GM12873 (cell line): ENCODE results near the gene FAM177B.

Experiments used
- TF ChIP-seq, protein P1 (sequence below): IDR thresholded peaks from 2 replicates; pipeline ENCODE4 v1.5.1; 2012; ENCODE audit warnings: low read depth, mild to moderate bottlenecking, moderate library complexity, low read length, control low read depth; ENCODE audit not compliant: insufficient read depth; ENCODE audit errors: missing control alignments

Gene FAM177B

DNA sequence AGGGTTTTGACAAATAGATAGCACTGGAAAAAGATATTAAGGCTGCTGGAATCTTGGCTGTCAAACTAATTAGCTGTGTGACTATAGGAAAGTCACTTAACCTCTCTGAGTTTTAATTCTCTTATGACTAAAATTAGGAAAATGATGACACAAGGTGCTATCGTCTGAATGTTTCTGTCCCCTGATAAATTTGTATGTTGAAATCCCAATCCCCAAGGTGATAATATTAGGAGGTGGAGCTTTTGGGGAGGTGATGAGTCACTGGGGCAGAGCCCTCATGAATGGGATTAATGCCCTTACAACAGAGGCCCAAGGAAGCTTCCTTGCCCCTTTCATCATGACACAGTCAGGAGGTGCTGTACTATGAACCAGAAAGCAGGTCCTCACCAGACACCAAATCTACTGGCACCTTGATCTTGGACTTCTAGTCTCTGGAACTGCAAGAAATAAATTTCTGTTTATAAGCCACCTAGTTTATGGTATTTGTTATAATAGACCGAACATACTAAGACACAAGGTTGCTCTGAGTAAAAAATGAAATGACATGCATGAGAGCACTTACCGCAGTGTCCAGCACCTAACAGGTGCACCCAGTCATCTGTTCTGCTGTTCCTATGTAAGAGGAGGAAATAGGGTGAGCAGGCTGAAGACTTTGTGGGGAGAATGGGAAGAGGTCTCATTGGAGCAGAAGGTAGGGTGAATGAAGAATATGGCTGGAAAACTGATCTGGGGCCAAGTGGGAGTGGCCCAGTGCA lies 51.6 kb downstream of the FAM177B start:
- TF ChIP-seq, protein P1, sequence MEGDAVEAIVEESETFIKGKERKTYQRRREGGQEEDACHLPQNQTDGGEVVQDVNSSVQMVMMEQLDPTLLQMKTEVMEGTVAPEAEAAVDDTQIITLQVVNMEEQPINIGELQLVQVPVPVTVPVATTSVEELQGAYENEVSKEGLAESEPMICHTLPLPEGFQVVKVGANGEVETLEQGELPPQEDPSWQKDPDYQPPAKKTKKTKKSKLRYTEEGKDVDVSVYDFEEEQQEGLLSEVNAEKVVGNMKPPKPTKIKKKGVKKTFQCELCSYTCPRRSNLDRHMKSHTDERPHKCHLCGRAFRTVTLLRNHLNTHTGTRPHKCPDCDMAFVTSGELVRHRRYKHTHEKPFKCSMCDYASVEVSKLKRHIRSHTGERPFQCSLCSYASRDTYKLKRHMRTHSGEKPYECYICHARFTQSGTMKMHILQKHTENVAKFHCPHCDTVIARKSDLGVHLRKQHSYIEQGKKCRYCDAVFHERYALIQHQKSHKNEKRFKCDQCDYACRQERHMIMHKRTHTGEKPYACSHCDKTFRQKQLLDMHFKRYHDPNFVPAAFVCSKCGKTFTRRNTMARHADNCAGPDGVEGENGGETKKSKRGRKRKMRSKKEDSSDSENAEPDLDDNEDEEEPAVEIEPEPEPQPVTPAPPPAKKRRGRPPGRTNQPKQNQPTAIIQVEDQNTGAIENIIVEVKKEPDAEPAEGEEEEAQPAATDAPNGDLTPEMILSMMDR = no peak

DNA sequence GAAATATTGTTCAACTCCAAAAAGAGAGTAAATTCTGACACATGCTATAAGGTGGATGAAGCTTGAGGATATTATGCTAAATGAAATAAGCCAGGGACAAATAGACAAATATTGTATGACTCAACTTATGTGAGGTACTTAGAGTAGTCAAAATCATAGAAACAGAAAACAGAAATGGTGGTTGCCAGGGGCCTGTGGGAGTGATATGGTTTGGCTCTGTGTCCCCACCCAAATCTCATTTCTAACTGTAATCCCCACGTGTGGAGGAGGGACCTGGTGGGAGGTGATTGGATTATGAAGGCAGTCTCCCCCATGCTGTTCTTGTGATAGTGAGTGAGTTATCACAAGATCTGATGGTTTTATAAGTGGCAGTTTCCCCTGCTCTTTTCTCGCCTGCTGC lies 53.1 kb downstream of the FAM177B start:
- TF ChIP-seq, protein P1 = no peak

DNA sequence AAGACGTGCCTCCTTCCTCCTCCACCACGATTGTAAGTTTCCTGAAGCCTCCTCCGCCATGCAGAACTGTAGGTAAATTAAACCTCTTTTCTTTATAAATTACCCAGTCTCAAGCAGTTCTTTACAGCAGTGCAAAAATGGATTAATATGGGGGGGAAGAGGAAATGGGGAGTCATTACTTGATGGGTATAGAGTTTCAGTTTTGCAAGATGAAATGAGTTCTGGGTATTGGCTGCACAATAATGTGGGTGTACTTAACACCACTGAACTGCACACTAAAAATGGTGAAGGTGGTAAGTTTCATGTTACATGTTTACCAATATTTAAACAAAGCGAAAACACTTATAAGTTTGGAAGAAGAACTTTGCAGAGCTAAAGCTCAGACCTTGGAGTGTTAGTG lies 53.5 kb downstream of the FAM177B start:
- TF ChIP-seq, protein P1 = no peak

DNA sequence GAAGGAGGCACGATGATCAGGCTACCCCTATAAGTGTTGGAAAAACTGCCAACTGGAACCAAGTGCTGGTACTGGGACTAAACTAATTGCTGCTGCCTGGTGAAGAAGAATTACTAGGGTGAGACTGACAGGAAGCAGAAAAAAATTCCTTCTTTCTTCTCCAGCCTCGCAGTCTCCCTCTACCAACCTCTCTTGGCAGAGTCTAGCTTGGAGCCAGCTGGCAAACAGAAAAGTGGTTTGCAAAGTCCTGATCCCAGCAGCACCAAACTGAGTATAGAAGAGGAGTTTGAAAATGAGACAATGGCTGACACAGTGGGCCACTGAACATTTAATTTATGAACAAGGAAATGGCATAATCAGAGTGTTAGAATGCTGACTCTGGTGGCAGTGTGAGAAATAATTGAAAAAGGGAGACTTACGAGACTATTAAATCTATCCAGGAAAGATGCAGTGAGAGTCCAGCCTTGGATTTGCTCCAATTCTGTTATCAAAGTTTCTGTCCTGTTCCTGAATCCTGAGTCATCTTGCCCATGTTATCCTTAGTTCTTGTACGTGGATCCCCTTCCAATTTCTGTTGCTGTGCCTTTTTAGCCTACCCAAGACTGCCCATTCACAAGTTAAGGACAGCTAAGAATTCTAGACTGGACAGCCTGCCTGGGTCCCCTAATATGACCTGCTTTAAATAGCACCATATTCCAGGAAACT lies 54.2 kb downstream of the FAM177B start:
- TF ChIP-seq, protein P1 = no peak

DNA sequence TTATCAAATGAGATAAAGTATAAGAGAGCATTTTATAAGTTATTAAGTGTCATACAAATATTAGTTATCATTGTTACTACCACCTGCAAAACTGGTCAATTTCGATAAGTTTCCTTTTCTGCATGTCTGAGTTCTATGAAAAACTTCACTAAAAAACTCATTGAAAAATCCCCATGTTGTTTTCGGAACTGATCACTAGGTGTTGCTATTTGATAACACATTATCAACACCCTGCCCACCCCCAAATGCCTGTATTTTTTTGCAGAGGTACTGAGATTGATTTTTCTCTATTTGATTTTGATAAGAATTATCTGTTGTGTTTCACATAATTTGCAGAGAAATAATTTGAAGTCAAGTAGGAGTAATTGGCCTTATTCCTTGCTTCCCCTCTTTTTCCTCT lies 55.7 kb downstream of the FAM177B start:
- TF ChIP-seq, protein P1 = peak; percentile 38

DNA sequence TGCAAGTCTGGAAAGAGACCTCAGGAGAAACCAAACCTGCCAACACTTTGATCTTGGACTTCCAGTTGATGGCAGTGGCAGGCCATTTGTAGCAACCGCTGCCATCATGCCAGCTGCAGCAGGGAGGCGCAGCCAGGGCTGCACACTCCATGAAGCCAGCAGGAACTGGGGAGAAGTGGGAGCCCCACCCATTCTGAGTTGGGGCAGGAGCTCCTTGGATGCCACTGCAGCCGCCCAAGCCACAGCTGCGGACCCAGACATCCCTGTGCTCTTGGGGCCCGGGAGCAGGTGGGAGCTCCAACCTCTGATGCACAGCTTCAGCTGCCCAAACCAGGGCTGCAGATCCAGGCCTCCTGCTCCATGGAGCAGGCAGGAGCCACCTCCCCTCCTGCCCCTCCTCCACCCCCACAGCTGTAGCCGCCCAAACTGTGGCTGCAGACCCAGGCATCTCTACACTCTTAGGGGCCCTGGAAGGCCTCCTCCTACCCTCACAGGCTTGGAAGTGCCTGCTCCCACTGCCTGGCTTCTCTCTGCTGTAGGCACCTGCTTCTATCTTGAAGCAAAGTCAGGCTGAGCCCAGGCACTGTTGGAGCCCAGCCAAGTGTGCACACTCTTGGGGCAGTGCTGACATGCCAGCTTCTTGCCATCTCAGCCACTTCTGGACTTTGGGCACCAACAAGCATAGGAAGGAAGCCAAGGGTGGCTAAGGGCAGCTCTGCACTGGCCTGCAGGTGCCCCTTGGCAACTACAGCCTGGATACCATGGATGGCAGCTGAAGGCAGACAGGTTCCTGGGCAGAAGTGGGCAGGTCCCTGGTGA lies 57.9 kb downstream of the FAM177B start:
- TF ChIP-seq, protein P1 = no peak

DNA sequence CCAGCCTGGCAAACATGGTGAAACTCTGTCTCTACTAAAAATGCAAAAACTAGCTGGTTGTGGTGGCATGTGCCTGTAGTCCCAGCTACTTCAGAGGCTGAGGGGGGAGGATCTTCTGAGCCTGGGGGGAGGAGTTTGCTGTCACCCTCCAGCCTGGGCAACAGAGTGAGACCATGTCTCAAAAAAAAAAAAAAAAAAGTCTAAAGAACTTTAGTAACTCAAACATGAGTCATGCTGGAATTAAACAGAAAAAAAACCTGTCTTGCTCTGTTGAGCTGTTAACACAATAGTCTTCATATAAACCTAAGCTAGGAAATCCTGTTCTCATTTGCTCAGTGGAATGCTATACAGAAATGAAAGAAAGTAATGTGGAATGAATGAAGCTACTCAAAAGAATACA lies 61.1 kb downstream of the FAM177B start:
- TF ChIP-seq, protein P1 = no peak
